Amygdala (tissue), 56 donors: ENCODE measurements around the gene TAPT1.
A peak's percentile ranks its signal among the peaks of the same experiment; 100 is the strongest.
"Not testable (repeated sequence)": the region's sequence is repeated elsewhere in the genome, so short reads cannot be mapped to it uniquely, and the experiment has no call there.

ENCODE experiments used
- DNase-seq, 56 donors: peaks; one replicate each; lab custom pipeline; 2025; lab: John Stamatoyannopoulos, UW

TAPT1 gene

GRCh38 chr4:16225863-16226815 lies at the start of gene TAPT1:
TSS of gene TAPT1 (minus strand) at chr4:16226471. CDS start at chr4:16226457, 14 bp downstream.
- peak in 54 of 56 donors; percentile 7 to 86 (median 66) for DNase-seq

DNA sequence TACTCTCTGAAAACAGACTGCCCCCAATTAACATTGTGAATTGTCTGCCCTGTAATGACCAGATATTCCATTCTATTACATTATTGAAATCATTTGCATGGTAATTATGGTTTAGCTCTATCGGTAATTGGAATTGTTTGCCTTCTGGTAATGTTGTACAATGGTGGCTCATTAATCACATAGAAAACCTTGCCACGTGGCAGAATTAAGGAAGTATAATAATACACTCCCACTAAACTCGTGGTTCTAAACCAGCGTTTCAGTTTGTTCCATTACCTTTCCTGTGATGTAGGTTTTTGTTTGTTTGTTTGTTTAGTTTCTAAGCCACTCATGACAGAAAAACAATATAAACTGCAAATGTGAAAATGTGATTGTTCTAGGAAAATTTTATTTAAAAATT lies 45.1 kb upstream of the TAPT1 start:
- no peak for DNase-seq

DNA sequence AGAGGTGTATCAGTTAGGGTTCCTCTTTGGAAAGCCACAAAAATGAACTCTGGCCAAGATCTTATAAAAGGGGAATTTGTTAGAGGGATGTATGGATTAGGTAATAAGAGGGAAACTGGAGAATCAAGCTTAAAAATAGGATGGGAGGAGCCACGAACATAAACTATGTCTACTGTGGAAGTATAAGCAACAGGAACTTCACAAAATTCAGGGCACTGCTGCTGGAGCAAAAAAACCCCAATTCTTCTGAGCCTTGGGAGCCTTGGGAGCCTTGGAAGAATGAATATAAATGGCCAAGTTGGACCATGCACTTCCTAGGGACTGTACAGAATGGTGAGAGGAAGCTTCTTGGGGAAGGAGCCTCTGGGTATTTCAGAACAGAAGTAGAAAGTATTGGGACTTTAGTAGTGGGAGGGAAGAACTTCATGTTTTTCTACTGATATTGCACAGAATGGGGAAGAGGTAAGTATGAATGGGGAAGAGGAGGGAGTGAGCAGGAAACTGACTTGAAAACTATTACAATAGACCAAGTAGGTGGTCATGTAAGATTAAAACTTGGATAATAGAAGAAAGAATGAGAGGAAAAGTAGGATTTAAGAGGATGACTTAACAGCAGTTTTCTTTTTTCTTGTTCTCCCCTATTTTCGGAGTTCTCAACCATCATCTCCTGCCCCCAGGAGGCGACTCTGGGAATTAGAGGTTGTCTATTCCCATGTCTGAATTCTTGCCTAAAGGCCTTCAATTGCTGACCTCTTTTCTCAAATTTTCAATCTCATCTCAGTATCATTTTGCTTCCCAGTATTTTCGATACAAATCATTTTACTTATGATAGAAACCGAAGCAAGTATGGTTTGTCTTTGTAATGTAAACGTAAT lies 44.4 kb upstream of the TAPT1 start:
- no peak for DNase-seq

GRCh38 chr4:16269742-16270453 lies 43.6 kb upstream of the TAPT1 start:
- not testable (repeated sequence) for DNase-seq

DNA sequence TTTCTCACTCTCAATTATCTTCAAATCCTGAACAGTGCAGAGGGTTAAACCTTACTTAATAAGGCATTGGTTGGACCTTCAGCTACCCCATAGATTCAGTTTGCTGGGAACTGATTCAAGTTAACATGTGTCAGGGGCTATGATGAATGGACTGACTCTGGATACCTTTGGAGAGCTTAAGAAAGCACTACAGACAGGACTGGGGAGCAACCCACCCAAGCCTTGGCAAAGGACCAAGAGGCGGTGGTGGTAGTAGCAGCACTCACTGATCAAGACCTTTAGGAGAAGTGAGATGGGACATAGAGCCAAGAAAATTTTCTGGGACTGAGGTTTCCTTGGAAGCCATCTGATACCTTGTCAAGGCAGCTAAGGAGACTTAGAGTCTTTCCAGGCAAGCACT lies 43.0 kb upstream of the TAPT1 start:
- no peak for DNase-seq

- no peak for DNase-seq
These were observed 42.0 kb upstream of the TAPT1 start for GRCh38 chr4:16268290-16268689.

DNA sequence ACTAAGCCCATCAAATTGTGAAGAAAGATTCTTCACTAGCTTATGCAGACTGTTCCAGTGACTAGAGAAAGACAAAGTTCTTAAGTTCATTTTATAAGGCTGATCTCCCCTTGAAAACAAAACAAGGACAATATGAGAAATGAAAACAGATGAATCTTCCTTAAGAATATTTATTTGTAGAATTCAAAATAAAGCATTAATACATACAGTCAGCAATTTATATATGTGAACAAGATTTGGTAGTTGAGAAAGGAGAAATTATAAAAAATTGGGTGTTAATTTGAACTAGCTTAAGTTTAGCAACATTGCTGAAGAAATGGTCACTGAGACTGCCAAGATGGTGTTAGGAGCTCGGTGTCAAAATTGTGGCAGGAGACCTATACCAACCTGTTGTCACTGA lies 41.4 kb upstream of the TAPT1 start:
- DNase-seq: no peak

DNA sequence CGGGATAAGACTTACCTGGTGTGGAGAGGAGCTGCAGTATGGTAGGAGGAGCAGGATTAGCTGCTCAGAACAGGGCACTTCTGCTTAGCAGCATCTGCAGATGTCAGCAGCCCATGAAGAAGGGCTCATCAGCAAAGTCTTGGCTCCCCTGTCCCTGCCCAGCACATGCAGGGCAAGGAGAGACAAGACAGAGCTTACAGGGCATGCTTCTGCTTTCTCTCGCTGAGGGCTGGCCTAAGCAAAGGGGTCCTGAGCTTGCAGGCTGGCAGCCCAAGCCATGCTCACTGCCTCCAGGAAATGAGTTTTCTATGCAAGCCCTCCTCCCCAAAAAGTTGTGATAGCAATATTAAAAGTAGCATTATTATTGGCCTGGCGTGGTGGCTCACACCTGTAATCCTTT lies 39.5 kb upstream of the TAPT1 start:
- no peak for DNase-seq

DNA sequence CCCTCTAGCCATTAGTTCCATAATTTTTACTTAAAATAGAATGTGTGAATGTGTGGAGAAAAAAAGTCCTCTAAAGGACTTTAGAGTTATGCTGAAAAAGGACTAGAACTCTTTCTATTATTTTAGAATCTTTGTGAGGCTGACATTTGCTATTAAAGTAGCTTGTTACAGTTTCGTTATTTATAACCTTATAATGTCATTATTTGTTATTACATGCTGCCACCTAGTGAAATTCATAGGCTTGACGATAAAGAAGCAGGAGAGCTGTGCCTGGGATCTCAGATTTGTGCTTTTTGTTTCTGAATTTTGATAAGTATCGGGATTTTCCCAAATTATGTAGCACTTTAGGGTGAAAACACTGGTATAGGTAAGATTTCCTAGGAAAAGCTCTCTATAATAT lies 38.5 kb upstream of the TAPT1 start:
- DNase-seq: peak in 1 of 56 donors; percentile 56

GRCh38 chr4:16263056-16263455 lies 36.8 kb upstream of the TAPT1 start:
- no peak for DNase-seq

DNA sequence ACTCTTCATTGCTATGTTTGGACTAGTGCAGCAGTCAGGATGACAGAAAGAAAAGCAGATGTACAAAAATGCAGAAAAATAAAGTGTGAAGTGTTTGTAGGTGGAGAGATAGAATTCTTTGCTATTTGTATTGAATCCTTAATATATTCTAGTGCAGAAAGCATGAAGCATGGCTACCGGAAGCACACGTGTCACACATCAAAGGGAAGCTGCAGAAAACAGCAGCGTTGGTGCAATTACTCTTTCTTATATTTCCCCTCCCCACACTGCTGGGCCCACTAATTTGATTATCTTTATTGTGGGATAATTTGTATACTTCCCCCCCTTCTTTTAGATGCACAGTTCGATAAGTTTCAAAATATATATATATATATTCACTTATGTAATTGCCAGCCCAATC lies 35.9 kb upstream of the TAPT1 start:
- no peak for DNase-seq

DNA sequence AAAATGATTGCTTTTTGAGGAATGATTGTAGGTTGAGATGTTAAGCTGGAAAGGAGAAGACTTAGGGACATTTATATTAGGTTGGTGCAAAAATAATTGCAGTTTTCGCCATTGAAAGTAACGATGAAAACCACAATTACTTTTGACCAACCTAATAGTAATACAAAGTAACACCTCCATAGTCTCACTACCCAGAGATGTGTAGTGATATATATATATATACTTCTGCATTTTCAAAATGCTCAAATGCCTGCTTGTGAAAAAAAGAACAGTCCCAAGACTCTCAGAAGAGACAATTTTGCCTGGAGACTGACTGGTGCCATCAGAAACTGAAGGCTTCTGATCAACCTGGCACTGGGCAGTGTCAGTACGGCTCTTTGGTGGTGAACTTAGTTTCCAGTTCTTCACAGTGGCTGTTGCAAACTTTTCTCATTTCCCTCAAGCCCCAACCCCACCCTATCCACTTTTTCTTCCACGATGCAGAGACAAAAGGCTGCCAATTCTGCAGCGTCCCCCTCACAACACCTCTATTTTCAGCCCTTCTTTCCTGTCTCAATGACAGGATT lies 35.1 kb upstream of the TAPT1 start:
- DNase-seq: no peak

- peak in 11 of 56 donors; percentile 2 to 35 (median 7) for DNase-seq
These were observed 33.6 kb upstream of the TAPT1 start for GRCh38 chr4:16259889-16260246.

GRCh38 chr4:16259241-16259888 lies 33.1 kb upstream of the TAPT1 start:
- no peak for DNase-seq

GRCh38 chr4:16257611-16258010 lies 31.3 kb upstream of the TAPT1 start:
- no peak for DNase-seq

DNA sequence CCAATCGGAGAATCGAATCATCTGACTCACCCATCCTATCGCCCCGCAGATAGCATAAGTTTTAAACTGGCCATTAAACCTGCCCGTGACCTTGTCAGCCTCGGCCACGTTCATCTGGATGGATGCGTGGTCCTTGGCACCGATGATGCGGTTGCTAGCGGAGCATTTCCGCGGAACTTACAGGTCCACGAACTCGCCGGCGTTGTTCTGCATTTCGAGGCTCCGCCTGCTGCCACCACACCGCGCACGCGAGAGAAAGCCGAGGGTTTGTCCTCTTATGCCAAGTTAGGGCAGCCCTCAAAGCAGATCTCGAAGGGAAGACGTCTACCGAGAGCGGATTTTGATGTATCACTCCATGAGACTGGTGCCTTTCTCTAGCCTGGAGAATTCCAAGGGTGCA lies 30.1 kb upstream of the TAPT1 start:
- DNase-seq: no peak

- DNase-seq: no peak
These were observed 29.5 kb upstream of the TAPT1 start for GRCh38 chr4:16255730-16256129.

- no peak for DNase-seq
These were observed 27.1 kb upstream of the TAPT1 start for GRCh38 chr4:16253127-16253960.
